Effector CD8-positive, alpha-beta T cell (primary cell): ENCODE data around the gene BTF3L4.

Experiments used
- DNase-seq: peaks from one replicate; lab custom pipeline; 2025; lab: John Stamatoyannopoulos, UW

Gene BTF3L4

GRCh38 chr1:52123622-52124021 is 67.5 kb downstream of the BTF3L4 start:
- DNase-seq: no peak

GRCh38 chr1:52125736-52126359 is 69.8 kb downstream of the BTF3L4 start:
- no peak for DNase-seq

- DNase-seq: no peak
Measured at GRCh38 chr1:52127181-52128180, 71.4 kb downstream of the BTF3L4 start.

GRCh38 chr1:52139817-52140540 is 83.9 kb downstream of the BTF3L4 start:
- no peak for DNase-seq
